ENCODE measurements around the gene TOR1AIP2. TPM values are rescaled to one million over a fixed set of nuclear protein-coding genes. Genes with fewer than 3 reads are reported as not detected.

The TOR1AIP2 gene
- total RNA-seq (2016; rRNA removed; fragmentation: Illumina TruSeq; extraction: Trizol), result 65.8 and 89.4 TPM in 2 replicates
- total RNA-seq (2016; cell fraction: cytosol; rRNA removed; fragmentation: Illumina TruSeq; extraction: Trizol; ENCODE audit: low read depth), result 6.2 and 7.1 TPM in 2 replicates
- 66.8 and 90.8 TPM in 2 replicates for total RNA-seq (2016; cell fraction: insoluble cytoplasmic fraction; rRNA removed; fragmentation: Illumina TruSeq; extraction: Trizol)
- 29.3 and 33.2 TPM in 2 replicates for total RNA-seq (2016; cell fraction: membrane; rRNA removed; fragmentation: Illumina TruSeq; extraction: Trizol)
- 42.7 and 51.2 TPM in 2 replicates for total RNA-seq (2016; cell fraction: nucleus; rRNA removed; fragmentation: Illumina TruSeq; extraction: Trizol)
- 28.4 and 35.2 TPM in 2 replicates for polyA plus RNA-seq (2011; rRNA removed)
- 14.2 and 20.9 TPM in 2 replicates for polyA plus RNA-seq (2011; cell fraction: cytosol; rRNA removed)
- polyA plus RNA-seq (2011; cell fraction: nucleus; rRNA removed), result 10.5 and 16.3 TPM in 2 replicates
- polyA plus RNA-seq (2012), result 17.1 and 20.9 TPM in 2 replicates
- 2.1 and 2.2 TPM in 2 replicates for polyA plus RNA-seq (2016; cell fraction: cytosol; fragmentation: Illumina TruSeq; extraction: Trizol; ENCODE audit: low read depth)
- polyA plus RNA-seq (2016; cell fraction: insoluble cytoplasmic fraction; fragmentation: Illumina TruSeq; extraction: Trizol; ENCODE audit: low read depth), result 25.3 and 26.7 TPM in 2 replicates
- polyA plus RNA-seq (2016; cell fraction: membrane; fragmentation: Illumina TruSeq; extraction: Trizol; ENCODE audit: low read depth), result 6.2 and 7.6 TPM in 2 replicates
- polyA plus RNA-seq (2016; cell fraction: nucleus; fragmentation: Illumina TruSeq; extraction: Trizol; ENCODE audit: insufficient read depth, low read depth), result 30.5 and 36.9 TPM in 2 replicates
- 59.1 and 156 TPM in 2 replicates for polyA minus RNA-seq (2011; rRNA and poly(A)+ RNA removed; ENCODE audit: low replicate concordance)
- polyA minus RNA-seq (2011; cell fraction: cytosol; rRNA and poly(A)+ RNA removed), result 44.6 and 63.2 TPM in 2 replicates
- polyA minus RNA-seq (2011; cell fraction: nucleus; rRNA and poly(A)+ RNA removed), result 39.7 and 61.4 TPM in 2 replicates
- Bru-seq, nascent RNA, result percentile 90 among the genes with signal in this experiment
- percentile 94 among the genes with signal in this experiment for BruChase-seq, experiment 1, labeled RNA remaining after a 6-hour chase
- BruChase-seq, experiment 2, labeled RNA remaining after a 2-hour chase, result percentile 93 among the genes with signal in this experiment
- long read RNA-seq, experiment 1, full-length matches to known transcripts, result 7 of 72 reads
- long read RNA-seq, experiment 1, partial matches to known transcripts, result 2 of 72 reads
- long read RNA-seq, experiment 1, other reads (novel, unspliced or antisense), result 63 of 72 reads
- long read RNA-seq, experiment 2, partial matches to known transcripts, result 0 of 52 reads
- long read RNA-seq, experiment 2, other reads (novel, unspliced or antisense), result 52 of 52 reads

- WGBS (ENCODE audit: low lambda C conversion rate), result 3% methylated on average over 24 of the region's 31 CpGs
- H3K4me3 ChIP-seq (replicated peaks in 1 of 3; ENCODE audit: insufficient read depth in 1 of 3, low read depth in 2 of 3, low read length in 3 of 3), result peak within 1 kb of the TSS; percentile 75 to 96 (median 83)
- H2AFZ ChIP-seq (ENCODE audit: low read length), result peak within 1 kb of the TSS; percentile 77
- in situ Hi-C loops (cut with HindIII; ENCODE audit: extremely low pct_ligation_motif_present, low pct_unique_long_range_greater_than_20kb) (loop anchor here (10.0 kb wide), 1 partner anchor 287 kb away; no protein-coding TSS in a partner anchor), intact Hi-C loops (cut with micrococcal nuclease; ENCODE audit: unreplicated experiment) (no loop called here)
- H3K4me2 ChIP-seq (ENCODE audit: low read depth, low read length), result peak within 1 kb of the TSS; percentile 85
- peak; percentile 83 for DNase-seq (ENCODE audit: low spot score)
- BruUV-seq (replicated peaks), result no TSS peak
- ATAC-seq, result peak; percentile 82
- H3K9ac ChIP-seq (ENCODE audit: insufficient read depth, low read depth, low read length), result peak within 1 kb of the TSS; percentile 85
- peak within 1 kb of the TSS; percentile 53 for H3K27ac ChIP-seq (ENCODE audit: extremely low read length, insufficient read depth, low read length)
- no peak for FAIRE-seq
- H3K27me3 ChIP-seq (ENCODE audit: control insufficient read depth in 1 of 2, insufficient read depth in 2 of 2, low read length in 2 of 2), result no peaks in the 10 kb centered on the region; a peak in 1 of 5 replicates
- ChIA-PET POLR2A (interaction anchor here (1.1 kb wide), 1 partner anchor 10 kb away, joined by 4 read pairs; no protein-coding TSS in a partner anchor), CTCF (ENCODE audit: low intra/inter-chr PET ratio, low total read pairs) (no interaction called here)
- peaks cover 3 to 9% of the 10 kb centered on the region in 2 experiments; a peak in 2 of 5 replicates for H3K36me3 ChIP-seq (replicated peaks in 1 of 2; ENCODE audit: control insufficient read depth in 1 of 2, insufficient read depth in 2 of 2, low read length in 2 of 2)
- H3K4me1 ChIP-seq (ENCODE audit: insufficient read depth, low read length), result peaks cover 44% of the 10 kb centered on the region
- peaks cover 40% of the 10 kb centered on the region for H4K20me1 ChIP-seq (ENCODE audit: insufficient read depth, low read length)
- peaks cover 54% of the 10 kb centered on the region for H3K79me2 ChIP-seq (ENCODE audit: insufficient read depth, low read length)
- no peaks in the 10 kb centered on the region for H3K9me3 ChIP-seq (ENCODE audit: low read length)
- TF ChIP-seq GZF1 (CRISPR knock-in tag; IDR thresholded peaks at IDR 0.05) (no peak), ZHX1 (CRISPR knock-in tag; IDR thresholded peaks at IDR 0.05; ENCODE audit: low read depth) (0 out of 2 replicates have a peak, but pooled peaks have one; percentile 21), TRIM24 (CRISPR knock-in tag; IDR thresholded peaks at IDR 0.05) (no peak), NR0B2 (CRISPR knock-in tag; IDR thresholded peaks at IDR 0.05) (no peak), SALL1 (CRISPR knock-in tag; IDR thresholded peaks at IDR 0.05) (peak; percentile 48), ZNF276 (CRISPR knock-in tag; IDR thresholded peaks at IDR 0.05; ENCODE audit: low read depth) (no peak), ZFP1 (CRISPR knock-in tag; IDR thresholded peaks at IDR 0.05) (no peak), CCDC6 (CRISPR knock-in tag; IDR thresholded peaks at IDR 0.05) (no peak), ZNF530 (CRISPR knock-in tag; IDR thresholded peaks at IDR 0.05; ENCODE audit: low read depth) (no peak), ZNF484 (CRISPR knock-in tag; IDR thresholded peaks at IDR 0.05; ENCODE audit: borderline replicate concordance, low read depth) (no peak), FOXO1 (CRISPR knock-in tag; IDR thresholded peaks at IDR 0.05) (no peak), RARG (CRISPR knock-in tag; IDR thresholded peaks at IDR 0.05; ENCODE audit: low read depth) (no peak), ZNF614 (CRISPR knock-in tag; IDR thresholded peaks at IDR 0.05; ENCODE audit: borderline replicate concordance) (no peak), HCFC1 (IDR thresholded peaks at IDR 0.05; ENCODE audit: low read depth, low read length) (peak; percentile 90)
Observed at GRCh38 chr1:179877586-179878265, at the start of gene TOR1AIP2. TOR1AIP2 (minus strand) TSS chr1:179877803; CDS start chr1:179852665, 25,138 bp downstream.

Data from HepG2 (cell line).